ENCODE data around the gene SEPTIN5.

SEPTIN5 gene

DNA sequence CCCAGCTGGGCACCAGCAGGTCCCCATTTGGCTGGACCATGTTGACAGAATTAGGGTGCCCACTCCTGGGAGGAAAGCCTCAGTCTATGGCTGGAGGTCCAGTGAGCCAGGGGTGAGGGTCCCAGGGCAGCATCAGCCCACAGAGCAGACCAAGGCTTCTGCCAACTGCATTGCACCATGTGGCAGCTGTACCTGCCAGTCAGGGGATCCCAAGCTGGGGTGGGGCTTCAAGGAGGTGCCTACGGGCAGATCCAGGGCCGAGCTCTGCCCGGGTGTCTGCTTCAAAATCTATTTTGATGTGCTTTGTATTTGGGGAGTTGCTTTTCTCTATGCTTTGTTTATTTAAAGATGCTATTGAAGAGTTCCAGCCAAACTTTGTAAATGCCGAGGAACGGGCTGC lies 19.5 kb downstream of the SEPTIN5 start:
- no peak for DNase-seq (ENCODE audit: low spot score)

DNA sequence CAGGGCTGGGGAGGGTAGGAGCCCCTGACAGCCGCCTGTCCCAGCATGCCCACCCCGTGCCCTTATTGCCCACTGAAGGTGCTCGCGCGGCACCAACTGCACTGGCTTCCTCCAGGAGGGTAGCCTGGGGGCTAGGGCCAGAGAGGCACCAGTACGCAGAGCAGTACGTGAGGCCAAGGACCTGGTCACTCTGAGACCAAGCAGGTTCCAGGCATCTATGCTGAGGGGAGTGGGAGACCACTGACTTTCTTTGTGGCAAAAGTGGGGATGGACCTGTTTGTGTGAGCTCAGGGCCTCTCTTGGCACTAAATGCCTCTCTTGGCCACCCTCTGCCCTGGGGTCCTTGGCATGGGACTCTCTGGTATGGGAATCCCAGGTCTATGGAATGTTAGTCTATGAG lies 19.9 kb downstream of the SEPTIN5 start:
- no peak for DNase-seq (ENCODE audit: low spot score)

DNA sequence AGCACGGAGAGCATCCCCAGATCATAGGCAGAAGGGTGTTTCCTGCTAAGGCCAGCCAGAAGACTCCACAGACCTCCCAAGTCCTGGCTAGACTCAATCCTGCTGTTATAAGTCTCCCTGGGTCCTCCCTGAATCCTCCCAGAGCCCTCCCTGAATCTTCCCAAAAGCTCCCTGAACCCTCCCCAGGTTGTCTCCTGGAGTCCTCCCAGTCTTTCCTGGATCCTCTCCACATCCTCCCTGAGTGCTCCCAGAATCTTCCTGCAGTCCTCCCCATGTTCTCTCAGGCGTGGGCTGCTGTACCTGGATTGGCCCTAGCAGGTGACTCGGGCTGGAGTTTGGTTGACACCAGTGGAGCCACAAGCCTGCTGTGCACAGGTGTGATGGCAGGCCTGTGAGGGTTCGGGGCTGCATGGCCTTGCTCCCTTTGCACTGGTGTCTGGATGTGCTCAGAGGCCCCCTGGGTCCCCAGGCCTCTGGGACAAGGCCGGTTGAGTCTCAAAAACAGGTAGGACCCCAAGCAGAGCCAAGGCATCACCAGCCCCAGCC lies 20.6 kb downstream of the SEPTIN5 start:
- DNase-seq (ENCODE audit: low spot score) = no peak

DNA sequence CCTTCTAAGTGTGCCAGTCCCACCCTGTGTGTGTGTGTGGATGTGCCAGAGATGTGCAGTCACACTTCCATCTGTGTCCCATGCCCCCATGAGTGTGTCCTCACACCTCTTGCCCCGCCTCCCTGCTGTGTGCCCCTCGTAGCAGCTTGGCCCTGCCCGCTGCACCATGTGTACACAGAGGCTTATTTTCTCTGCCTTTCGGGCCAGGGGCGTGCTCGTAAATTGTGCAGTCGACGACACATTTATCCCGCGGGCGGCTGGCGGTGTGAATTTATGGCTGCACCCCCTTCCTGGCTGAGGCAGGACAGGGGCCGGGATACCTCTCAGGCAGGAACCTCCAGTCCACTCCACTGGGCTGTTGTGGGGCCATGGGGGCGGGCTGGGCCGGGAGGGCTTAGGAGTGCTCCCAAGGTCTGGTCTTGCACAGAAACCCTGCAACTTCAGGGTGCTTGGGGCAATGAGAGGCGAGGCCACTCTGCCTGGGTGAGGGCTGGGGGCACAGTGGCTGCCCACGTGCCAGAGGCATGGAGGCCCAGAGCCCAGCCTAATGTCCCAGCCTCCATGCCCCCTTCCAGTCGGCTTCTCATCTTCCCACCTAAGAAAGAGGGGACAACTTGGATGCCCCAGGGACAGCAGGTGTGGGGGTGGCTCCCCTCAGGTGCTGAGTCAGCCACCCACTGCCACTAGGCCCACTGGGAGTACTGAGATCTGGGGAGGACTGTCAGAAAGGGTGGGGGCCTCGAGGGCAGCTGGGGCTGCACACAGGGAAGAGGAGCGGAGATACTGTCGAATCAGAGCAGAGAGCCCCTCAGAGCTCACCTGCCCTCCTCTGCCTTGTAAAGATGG lies 21.6 kb downstream of the SEPTIN5 start:
- DNase-seq (ENCODE audit: low spot score) = no peak

DNA sequence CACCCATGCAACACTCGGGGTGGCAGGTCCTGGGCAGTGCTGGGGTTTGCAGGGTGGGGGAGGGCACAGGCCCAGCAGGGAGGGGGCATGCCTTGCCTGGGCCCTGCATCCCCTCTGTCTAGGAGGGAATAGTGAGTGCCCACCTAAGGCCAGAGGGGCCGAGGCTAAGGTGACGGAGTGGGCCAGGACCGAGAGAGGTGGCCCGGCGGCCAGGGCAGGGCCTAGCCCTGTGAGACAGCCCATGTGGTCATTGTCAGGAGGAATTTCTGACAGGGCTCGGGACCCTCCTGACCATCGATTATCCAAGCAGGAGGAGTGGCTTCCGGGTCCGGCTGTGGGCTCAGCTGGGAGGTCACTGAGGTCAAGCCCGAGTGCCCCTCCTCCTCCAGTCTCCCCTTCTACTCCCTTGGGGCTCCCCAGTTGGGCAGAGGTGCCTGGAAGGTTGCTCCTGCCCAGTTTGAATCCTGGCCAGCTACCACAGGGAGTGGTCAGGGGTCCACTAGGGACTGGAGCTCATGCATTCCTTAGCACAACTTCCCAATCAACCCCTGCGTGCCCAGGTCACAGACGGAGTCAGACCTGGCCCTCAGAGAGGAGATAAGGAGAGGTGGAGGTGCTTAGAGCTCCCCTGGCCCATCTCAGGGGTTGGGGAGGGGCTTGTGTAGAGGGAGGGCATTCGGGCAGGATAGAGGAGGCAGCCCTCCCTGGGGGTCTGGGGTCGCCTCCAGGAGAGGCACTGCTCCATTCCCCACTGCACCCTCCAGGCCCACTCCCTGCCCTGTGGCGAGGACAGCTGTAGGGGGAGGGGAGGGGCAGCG lies 23.8 kb downstream of the SEPTIN5 start:
- DNase-seq (ENCODE audit: low spot score) = no peak

DNA sequence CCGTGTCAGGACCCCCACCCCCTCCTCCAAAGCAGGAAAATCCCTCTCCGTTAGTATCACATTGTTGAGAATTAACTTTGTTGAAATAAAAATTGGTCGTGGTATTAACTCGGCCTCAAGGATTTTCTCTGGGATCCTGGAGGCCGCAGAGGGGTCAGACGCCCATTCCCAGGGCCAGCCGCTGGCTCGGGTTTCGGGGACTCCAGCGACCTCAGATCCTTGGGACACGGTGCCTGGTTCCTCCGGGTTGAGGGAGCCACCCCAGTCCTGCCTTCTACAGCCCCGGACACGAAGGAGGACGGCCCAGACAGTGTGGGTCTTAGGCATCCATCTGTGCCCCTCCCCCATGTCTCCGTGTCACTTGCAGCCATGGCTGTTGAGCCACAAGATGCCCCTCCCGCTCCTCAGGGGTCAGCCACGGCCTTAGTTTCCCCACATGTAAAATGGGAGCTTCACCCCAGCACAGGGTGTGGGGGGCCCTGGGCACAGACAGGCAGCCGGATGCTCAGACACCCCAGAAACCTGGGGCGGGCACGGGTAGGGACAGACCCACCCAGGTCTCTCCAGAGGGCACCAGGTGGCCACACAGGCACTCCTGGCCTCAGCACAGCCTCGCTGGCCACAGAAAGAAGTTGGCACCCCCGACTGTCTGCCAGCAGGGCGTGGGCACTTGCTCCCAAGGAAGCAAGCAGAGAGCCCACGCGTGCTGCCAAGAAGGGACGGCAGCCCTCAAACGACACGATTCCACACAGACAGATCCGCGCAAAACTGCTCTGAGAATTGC lies 24.6 kb downstream of the SEPTIN5 start:
- no peak for DNase-seq (ENCODE audit: low spot score)

DNA sequence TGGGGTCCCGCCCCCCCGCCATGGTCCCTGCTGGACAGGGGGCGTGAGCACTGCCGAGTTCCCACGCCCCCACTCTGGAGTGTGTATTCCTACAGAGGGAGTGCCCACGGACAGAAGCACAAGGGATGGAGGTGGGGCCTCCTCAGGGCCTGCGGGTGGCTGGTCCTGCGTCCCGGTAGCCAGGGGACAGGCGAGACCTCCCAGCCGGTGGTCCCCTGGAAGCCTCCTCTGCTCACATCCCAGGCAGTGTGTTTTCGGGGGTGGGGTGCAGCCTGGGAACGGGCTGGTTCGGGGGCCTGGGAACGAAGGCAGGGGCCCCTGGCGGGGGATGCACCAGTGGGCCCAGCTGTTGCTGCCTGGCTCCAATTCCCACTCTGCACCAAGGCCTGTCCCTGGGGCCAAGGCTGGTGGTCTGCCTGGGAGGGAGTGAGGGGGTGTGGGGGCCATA lies 25.2 kb downstream of the SEPTIN5 start:
- DNase-seq (ENCODE audit: low spot score) = no peak

DNA sequence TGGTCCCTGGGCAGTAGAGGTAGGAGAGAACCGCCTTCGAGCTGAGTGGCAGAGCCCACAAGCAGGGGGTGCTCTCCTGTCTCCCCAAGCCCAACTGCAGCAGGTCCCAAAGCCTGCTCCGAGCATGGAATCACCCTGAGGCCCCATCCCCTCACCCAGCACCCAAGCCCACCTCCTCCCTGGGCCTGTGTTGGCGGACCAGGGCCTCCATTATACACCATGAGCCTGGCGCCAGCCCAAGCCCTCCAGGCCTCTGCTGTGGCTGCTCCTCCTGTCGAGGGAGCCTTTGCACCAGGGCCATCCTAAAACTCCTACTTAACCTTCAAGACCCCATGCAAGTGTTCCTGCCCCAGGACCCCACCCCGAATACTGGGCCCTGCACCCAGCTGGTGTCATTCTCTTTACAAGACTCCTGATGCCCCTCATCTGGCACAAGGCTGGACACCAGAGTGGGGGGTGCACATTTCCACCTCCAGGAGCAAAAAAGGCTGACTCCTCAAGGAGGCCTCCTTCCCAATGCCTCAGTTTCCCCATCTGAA lies 25.7 kb downstream of the SEPTIN5 start:
- no peak for DNase-seq (ENCODE audit: low spot score)

DNA sequence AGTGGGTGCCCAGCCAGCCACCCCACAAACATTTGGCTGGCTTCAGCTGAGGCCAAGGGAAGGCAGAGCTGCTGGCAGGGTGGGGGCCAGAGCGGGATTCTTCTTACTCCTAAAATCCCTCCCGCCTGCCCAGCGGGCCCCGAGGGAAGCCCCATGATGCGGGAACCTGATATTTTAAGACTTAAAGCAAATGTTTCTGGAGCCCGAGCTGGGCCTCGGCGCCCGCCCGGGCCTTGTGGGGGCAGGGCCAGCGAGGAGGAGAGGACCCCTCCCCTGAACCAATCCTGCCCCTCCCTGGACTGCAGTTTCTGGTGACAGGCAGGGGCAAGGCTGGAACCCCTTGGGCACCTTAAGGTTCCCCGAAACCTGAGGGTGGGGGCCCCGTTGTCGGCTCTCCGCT lies 26.3 kb downstream of the SEPTIN5 start:
- DNase-seq (ENCODE audit: low spot score) = no peak

DNA sequence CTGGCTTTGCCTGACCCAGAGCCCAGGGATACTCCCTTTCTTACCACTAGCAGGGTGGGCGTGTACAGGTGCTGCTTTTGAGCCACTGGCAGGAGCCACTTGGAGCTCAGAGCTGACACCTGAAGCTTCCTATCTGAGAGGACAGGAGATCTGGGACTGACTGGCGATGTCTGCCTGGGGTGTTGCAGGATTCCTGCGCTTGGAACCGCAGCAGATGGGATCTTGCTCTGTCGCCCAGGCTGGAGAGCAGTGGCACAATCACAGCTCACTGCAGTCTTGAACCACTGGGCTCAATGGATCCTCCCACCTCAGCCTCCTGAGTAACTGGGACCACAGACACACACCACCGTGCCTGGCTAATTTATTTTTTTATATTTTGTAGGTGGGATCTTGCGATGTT lies 26.8 kb downstream of the SEPTIN5 start:
- DNase-seq (ENCODE audit: low spot score) = no peak

DNA sequence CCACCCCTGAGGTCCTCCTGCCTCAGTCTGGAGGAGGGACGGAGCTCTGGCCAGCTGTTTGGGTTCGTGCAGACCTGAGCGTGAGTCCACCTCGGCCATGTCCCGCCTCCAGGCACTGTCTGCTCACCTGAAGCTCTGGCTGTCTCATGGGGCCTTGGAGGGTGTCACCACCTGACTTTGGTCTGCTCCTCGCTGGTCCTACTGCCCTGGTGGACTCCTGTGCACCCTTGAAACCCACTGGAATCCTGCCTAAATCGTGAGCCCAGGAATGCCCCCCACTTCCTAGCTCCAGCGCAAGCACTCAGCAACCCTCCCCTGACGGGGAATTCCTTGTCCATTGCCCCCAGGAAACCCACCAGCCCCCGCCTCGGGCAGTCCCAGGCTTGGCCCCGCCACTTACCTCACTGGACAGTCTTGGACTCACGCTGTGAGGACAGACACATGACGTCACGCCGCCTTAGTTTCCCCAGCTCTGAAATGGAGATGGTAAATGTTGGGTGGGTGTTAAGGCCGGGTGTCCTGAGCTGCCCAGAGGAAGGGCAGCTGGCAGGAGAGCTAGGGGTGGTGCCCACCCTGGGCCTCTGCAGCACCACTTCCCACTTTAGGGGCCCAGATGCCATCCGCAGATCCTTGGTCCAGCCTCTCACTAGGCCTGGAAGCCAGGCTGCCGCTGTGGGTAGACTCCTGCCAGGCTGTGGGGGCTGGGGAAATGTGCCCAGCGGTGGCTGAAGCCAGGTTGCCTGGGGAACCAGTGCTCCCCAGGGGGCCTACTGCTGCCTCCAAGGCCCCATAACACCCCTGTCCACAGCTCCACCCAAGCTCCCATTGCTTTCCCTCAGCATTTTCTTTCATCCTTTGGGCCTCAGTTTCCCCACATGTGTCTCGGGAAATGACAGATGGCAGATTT lies 28.1 kb downstream of the SEPTIN5 start:
- DNase-seq (ENCODE audit: low spot score) = no peak

DNA sequence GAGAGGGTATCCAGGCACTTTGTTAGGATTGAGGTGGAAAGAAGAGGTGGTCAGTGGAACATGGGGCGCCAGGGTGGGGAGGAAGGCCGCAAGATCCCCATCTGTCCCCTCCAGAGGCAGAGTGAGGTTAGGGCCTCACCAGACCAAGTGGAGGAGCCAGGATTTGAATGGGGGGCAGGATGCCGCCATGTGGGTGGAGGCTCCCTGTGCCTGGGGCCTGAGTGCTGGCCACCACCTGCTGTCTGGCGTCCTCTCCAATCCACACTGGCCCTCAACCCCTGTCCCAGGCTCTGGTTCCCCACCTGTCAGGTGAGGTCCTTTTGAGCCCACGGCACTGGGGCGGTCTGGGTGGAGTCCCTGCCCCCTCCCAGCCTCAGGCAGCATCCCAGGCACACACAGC lies 28.8 kb downstream of the SEPTIN5 start:
- no peak for DNase-seq (ENCODE audit: low spot score)

DNA sequence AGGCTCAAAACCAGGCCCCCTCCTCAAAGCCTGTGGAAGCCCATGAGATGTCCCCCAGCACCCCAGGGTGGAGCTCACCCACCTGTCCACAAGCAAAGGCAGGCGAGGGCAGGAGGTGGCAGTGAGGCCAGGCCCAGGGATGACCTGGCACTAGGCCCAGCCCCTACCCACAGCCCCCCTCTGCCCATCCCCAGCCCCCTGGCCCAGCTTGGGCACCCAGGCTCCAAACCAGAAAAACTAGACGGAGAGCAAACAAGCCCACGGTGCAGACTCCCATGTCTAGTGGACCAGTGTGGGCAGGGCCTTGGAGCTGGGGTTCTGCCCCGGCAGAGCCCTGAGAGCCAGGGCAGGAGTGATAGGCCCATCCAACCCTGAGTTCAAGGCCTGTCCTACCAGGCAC lies 29.3 kb downstream of the SEPTIN5 start:
- no peak for DNase-seq (ENCODE audit: low spot score)

DNA sequence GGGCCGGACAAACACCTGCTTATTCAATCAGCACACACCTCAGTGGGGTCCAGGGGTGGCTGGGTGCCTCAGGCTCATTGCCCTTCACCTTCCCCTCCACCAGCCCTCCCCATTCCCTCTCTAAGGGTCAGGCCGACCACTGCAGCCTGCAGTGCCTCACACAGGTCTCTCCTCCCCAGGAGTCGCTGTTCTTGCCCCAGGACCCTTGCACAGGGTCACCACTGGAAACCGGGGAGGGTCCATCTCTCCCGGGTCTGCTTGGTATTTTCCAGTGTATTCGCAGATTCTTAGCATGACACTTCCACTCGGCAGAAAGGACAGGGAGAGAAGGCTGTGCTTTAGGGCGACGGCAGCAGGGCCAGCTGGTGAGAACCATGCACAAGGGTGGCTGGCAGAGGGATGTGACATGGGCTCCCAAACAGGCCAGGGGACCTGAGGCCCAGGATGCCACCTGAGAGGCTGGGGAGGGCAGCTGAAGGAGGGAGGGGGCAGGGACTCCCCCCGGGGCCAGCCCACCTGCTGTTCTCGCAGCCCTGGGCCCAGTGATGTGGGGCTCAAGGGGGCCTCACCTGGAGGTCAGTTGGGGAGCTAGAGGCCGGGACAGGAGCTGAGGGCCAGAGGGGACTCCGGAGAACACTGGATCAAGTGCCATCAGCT lies 30.2 kb downstream of the SEPTIN5 start:
- no peak for DNase-seq (ENCODE audit: low spot score)

DNA sequence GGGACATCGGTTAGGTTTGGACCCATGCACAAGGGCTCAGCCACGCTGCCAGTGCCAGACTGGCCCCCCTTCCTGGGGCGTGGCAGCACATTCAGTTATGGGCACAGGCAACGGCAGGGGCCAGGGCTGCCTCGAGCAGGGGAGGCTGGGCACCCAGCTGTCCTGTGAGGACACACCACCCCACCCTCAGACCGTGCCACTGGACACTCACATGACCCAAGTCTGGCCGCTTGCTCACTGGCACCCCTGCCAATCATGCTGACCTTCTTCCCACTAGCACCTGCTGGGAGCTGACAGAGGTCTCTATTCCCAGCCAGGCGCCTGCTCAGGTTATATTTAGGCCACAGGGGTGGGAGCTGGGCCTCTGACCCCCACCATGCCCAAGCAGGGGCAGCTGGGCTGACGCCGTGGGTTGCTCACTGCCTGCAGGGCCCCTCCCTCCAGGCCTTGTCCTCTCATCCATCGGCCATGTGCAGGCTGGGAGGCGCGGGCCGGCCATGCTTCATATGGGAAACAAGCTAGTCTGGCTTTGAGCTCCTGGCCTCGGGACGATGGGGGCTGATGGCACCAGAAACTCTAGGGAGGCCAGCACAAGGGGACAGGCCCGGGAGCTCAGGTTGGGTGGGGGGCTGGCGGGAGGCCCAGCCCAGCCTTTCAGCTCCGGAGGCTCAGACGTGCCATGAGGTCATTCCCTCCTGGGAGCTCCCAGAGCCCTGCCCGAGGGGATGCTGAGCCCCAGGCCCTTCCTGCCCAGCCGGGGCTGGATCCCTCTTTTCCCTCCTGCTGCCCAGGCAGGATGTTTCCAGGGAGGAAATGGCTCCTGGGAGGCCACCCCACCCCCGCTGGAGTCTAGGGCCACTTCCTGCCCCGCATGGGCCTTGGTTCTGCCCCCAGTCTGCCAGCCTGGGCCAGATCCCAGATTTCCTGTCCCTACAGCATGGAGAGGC lies 31.1 kb downstream of the SEPTIN5 start:
- no peak for DNase-seq (ENCODE audit: low spot score)

DNA sequence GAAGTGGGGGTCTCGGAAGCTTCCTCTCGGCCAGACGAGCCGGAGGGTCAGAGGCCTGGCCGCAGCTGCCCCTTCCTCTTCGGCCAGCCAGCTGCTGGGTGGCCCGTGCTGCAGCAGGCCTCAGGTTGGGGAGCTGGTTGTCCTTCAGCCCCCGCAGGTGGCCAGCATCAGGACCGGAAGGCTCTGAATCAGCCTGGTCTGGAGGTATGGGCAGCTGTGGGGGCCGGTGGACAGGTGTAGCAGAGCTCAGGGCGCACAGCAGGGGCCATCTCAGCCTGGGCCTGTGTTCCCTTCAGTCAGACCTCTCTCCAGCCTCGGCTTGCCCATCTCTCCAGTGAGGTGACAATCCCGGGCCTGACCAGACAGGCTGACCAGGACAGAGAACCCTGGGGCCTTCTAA lies 32.4 kb downstream of the SEPTIN5 start:
- no peak for DNase-seq (ENCODE audit: low spot score)

DNA sequence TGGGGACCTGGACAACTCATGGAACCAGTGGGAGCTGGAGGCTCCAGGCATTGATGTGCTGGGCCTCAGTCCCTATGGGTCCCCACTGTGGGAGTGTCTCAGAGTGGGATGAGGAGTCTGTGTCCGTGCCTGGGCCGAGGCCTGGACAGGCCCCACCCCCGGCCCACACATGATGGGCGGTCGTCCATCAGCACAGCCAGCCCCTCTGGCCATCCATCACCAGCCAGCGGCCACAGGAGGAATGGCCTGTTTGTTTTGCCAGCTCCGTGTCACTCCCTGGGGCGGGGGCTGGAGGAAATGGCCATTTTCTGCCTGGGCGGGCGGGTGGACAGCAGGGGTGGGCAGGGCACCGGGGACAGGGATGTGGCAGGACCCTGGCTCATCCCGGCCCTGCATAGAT lies 33.2 kb downstream of the SEPTIN5 start:
- no peak for DNase-seq (ENCODE audit: low spot score)

DNA sequence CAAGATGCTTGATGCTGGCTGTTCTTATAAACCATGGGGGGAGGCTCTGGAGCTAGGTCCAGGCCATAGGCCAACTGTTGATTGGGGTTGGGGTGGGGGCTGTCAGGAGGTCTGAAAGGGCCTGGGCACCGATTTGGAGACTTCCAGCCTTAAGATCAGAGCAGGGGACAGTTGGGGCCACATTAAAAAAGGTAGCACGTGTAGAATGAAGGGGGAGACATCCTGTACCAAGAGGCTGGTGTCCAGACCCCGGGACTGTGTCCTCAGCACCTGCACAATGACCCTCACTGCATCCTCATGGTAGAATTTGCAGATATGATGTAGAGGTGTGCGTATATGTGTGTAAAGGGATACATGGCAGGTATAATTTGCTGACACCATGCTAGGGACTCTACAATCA lies 33.8 kb downstream of the SEPTIN5 start:
- DNase-seq (ENCODE audit: low spot score) = no peak

DNA sequence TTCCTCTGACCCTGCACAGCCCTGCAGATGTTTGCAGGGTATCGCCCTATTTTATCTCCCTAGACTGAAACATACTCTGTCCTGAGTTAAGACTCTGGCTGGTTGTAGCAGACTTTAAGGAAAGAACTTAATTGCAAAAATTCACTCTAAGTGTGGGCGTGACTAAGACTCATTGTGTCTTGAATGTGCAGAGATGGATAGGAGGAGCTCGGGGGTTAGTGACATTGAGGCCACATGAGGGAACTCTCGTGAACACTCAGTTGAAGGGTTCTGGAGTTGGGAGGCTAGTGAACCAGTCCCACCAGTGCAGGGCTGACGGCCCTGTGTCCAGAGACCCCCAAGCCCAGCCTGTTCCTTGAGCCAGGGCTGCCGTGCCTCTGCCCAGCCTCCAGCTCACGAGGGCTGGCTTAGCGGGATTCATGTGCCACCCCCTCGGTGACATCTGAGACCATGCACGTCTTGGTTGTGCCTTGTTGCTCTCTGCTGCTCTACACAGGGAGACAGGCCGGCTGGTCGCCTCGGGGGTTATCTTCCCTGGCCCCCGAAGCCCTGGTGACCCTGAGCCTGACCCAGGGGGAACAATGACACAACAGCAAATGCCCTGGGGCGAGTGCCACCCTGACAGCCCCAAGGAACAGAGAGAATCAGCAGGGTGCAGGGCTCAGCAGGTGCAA lies 34.8 kb downstream of the SEPTIN5 start:
- no peak for DNase-seq (ENCODE audit: low spot score)

Measured in AG08396 (cell line).